ENCODE measurements around the gene DYNLT2B. TPM values are rescaled to one million over a fixed set of nuclear protein-coding genes. Genes with fewer than 3 reads are reported as not detected.

The DYNLT2B gene
- total RNA-seq, 4 donors from 2014 or later, result 6.6 to 16.6 (median 8.4) TPM

- Histone ChIP-seq H3K27ac (no peak overlapping the region), H3K4me1 (no peaks in the 10 kb centered on the region), H3K36me3 (peaks cover 4 to 95% (median 31%) of the 10 kb centered on the region in 3 donors), H3K27me3 (no peaks in the 10 kb centered on the region), H3K4me3 (no peak overlapping the region), H3K9me3 (no peaks in the 10 kb centered on the region)
- no peak for TF ChIP-seq POLR2A (IDR thresholded peaks at IDR 0.05)
- TF ChIP-seq CTCF (IDR thresholded peaks at IDR 0.05), result no peak
- 83 to 86% methylated on average over 4 to 8 of the region's 8 CpGs for WGBS, 2 donors
- no peak for DNase-seq
- intact Hi-C loops (cut with DNase I), result no loop called here
Observed at GRCh38 chr3:196241704-196242103, 76.3 kb downstream of the DYNLT2B start.

Small RNA genes lying within 50 kb of the gene (small RNA-seq; reads per million reads assigned to genes)
- gene AC069257.2, result 0 reads per million in 4 donors
- 0 reads per million in 4 donors for gene RNU6-910P

Other genes with a start within 250 kb of the DYNLT2B start
- gene TFRC, start 236.2 kb downstream of the DYNLT2B start, total RNA-seq, result 100 to 1,000 TPM in 3 of 4 donors, 10 to 100 TPM in 1; 71.0 to 202 (median 151) TPM
- gene ZDHHC19, start 106.8 kb downstream of the DYNLT2B start, total RNA-seq, result not detected
- 1 to 10 TPM in 1 of 4 donors, not detected in 3; 1.1 TPM for gene SLC51A, start 101.7 kb downstream of the DYNLT2B start, total RNA-seq
- 100 to 1,000 TPM in 2 of 4 donors, 10 to 100 TPM in 2; 62.9 to 104 (median 91.7) TPM for gene PCYT1A, start 30.5 kb downstream of the DYNLT2B start, total RNA-seq
- gene TM4SF19, start 20.1 kb upstream of the DYNLT2B start, total RNA-seq, result 1 to 10 TPM in 3 of 4 donors, under 1 TPM in 1; 0.76 to 8.3 (median 2.6) TPM
- 10 to 100 TPM; 10.7 to 18.7 (median 14.1) TPM for gene UBXN7, start 114.2 kb upstream of the DYNLT2B start, total RNA-seq
- gene RNF168, start 185.5 kb upstream of the DYNLT2B start, total RNA-seq, result 10 to 100 TPM; 13.0 to 23.8 (median 19.6) TPM
- gene SMCO1, start 197.1 kb upstream of the DYNLT2B start, total RNA-seq, result not detected

Data from esophagus squamous epithelium (tissue), 5 donors.